GM12878 (cell line): Measurements from ENCODE around the gene SPINT2. TPM values are rescaled to one million over a fixed set of nuclear protein-coding genes. Genes with fewer than 3 reads are reported as not detected.

Experiments
- CBX3 ChIP-seq: fragments of 200-600 bp; sonication (generic); IDR thresholded peaks from 2 replicates; pipeline ENCODE4 v1.6.1; 2016; ENCODE audit warnings: low read depth, borderline replicate concordance
- CEBPZ ChIP-seq: fragments of 150-350 bp; IDR thresholded peaks from 2 replicates; pipeline ENCODE4 v1.6.1; 2016; ENCODE audit warnings: low read depth, low read length
- IKZF1 ChIP-seq: fragments of 450-650 bp; conservative IDR thresholded peaks from 2 replicates; pipeline ENCODE4 v1.6.1; 2017; ENCODE audit warnings: antibody characterized with exemption, mild to moderate bottlenecking
- KLF5 ChIP-seq: fragments of 450-650 bp; IDR thresholded peaks from 2 replicates; pipeline ENCODE4 v1.6.1; 2014; ENCODE audit warnings: mild to moderate bottlenecking; ENCODE audit not compliant: partially characterized antibody
- MEF2B ChIP-seq: fragments of 450-650 bp; IDR thresholded peaks from 2 replicates; pipeline ENCODE4 v1.6.1; 2018; ENCODE audit warnings: mild to moderate bottlenecking, moderate library complexity; ENCODE audit not compliant: partially characterized antibody, poor library complexity, severe bottlenecking
- MLLT1 ChIP-seq: fragments of 450-650 bp; IDR thresholded peaks from 2 replicates; pipeline ENCODE4 v1.6.1; 2016; ENCODE audit warnings: mild to moderate bottlenecking
- NBN ChIP-seq: fragments of 450-650 bp; IDR thresholded peaks from 2 replicates; pipeline ENCODE4 v1.6.1; 2016
- NR2C2 ChIP-seq: IDR thresholded peaks from 2 replicates; pipeline ENCODE4 v1.6.1; 2011; ENCODE audit warnings: borderline replicate concordance, low read depth; ENCODE audit not compliant: control insufficient read depth, insufficient read length
- PAX5 ChIP-seq: IDR thresholded peaks from 2 replicates; pipeline ENCODE4 v1.6.1; 2011; ENCODE audit warnings: low read depth, low read length, borderline replicate concordance
- POLR2A ChIP-seq: IDR thresholded peaks from 2 replicates; pipeline ENCODE4 v1.6.1; 2011; ENCODE audit warnings: low read depth, mild to moderate bottlenecking, low read length
- POLR2AphosphoS5 ChIP-seq: IDR thresholded peaks from 2 replicates; pipeline ENCODE4 v1.6.1; 2011; ENCODE audit warnings: mild to moderate bottlenecking, low read length, inconsistent platforms
- REST ChIP-seq: IDR thresholded peaks from 2 replicates; pipeline ENCODE4 v1.6.1; 2012; ENCODE audit warnings: mild to moderate bottlenecking, low read depth, low read length
- SMAD1 ChIP-seq: fragments of 450-650 bp; IDR thresholded peaks from 2 replicates; pipeline ENCODE4 v1.6.1; 2018; ENCODE audit warnings: mild to moderate bottlenecking, low read depth; ENCODE audit not compliant: partially characterized antibody
- TCF7 ChIP-seq: IDR thresholded peaks from 2 replicates; pipeline ENCODE4 v1.6.1; 2014; ENCODE audit warnings: antibody characterized with exemption, borderline replicate concordance
- ZNF274 ChIP-seq: IDR thresholded peaks from one replicate; pipeline ENCODE4 v1.8.0; 2011; ENCODE audit not compliant: insufficient read length, insufficient read depth
- ZNF687 ChIP-seq: fragments of 450-650 bp; IDR thresholded peaks from 2 replicates; pipeline ENCODE4 v1.6.1; 2017; ENCODE audit warnings: mild to moderate bottlenecking, moderate library complexity
- polyA plus RNA-seq, 11 experiments: library from polyadenylated mRNA; depleted of rRNA in 4 of 11; unstranded in 6 of 11; stranded (reverse) in 5 of 11; fragments of >200 nt; fragmentation: Nextera tagmentation in 4 of 11; fragmentation: Illumina TruSeq in 1 of 11; extraction: Ambion mirVana in 4 of 11; extraction: Trizol in 1 of 11; gene quantifications; 1 replicate in 1 of 11; 2 replicates in 10 of 11; pipeline versions ENCODE4 v1.2.1 to v1.2.3, GENCODE V29; 2011 to 2016; ENCODE audit warnings: inconsistent platforms in 2 of 11, missing spikeins in 2 of 11, low read depth in 1 of 11
- total RNA-seq, 4 experiments: library from RNA; depleted of rRNA in 3 of 4; stranded (reverse); fragments of >200 nt in 3 of 4; fragmentation: Illumina TruSeq in 1 of 4; extraction: Trizol in 1 of 4; gene quantifications; 2 replicates each; pipeline versions ENCODE4 v1.2.1 to v1.2.3, GENCODE V29; 2013 to 2021

Gene SPINT2
- total and polyA plus RNA-seq, 10 of the 15 experiments (the other 5 are each of a cell fraction or from before 2014, with no cell fraction given): 0.15 to 26.5 (median 17.5) TPM

- TF ChIP-seq CBX3 (no peak), KLF5 (no peak), NR2C2 (no peak), TCF7 (no peak), REST (no peak), MEF2B (no peak), PAX5 (no peak), SMAD1 (peak; percentile 33), MLLT1 (peak; percentile 12; the same call in 1 of the 2 replicates), ZNF274 (no peak), ZNF687 (no peak), POLR2AphosphoS5 (0 out of 2 replicates have a peak, but pooled peaks have one; percentile 6), IKZF1 (0 out of 2 replicates have a peak, but pooled peaks have one; percentile 21), NBN (no peak; the same call in none of the 2 replicates), POLR2A (peak; percentile 69; the same call in 1 of the 2 replicates), CEBPZ (no peak)
Measured at GRCh38 chr19:38335949-38336637, 71.7 kb downstream of the SPINT2 start (continued).
